GM18502 (cell line): ENCODE data around the gene SPAG4.

ENCODE experiments used
- ATAC-seq: cut with Tn5 transposase; IDR thresholded peaks from one replicate; pipeline ENCODE4 v1.9.1; 2021; ENCODE audit warnings: mild to moderate bottlenecking; ENCODE audit not compliant: unreplicated experiment, poor library complexity

SPAG4 gene

GRCh38 chr20:35651958-35652357 is 36.3 kb downstream of the SPAG4 start:
- no peak for ATAC-seq

GRCh38 chr20:35652641-35653429 is 37.2 kb downstream of the SPAG4 start:
- no peak for ATAC-seq

GRCh38 chr20:35653430-35653734 is 37.8 kb downstream of the SPAG4 start:
- no peak for ATAC-seq

- ATAC-seq: no peak
These were observed 38.3 kb downstream of the SPAG4 start for GRCh38 chr20:35653893-35654292.

GRCh38 chr20:35654415-35654814 is 38.8 kb downstream of the SPAG4 start:
- no peak for ATAC-seq

- ATAC-seq: no peak
These were observed 41.6 kb downstream of the SPAG4 start for GRCh38 chr20:35657271-35657670.

- no peak for ATAC-seq
These were observed 44.7 kb downstream of the SPAG4 start for GRCh38 chr20:35660122-35660937.

GRCh38 chr20:35661053-35661452 is 45.4 kb downstream of the SPAG4 start:
- no peak for ATAC-seq

- no peak for ATAC-seq
These were observed 46.3 kb downstream of the SPAG4 start for GRCh38 chr20:35661908-35662307.

GRCh38 chr20:35662551-35662950 is 46.9 kb downstream of the SPAG4 start:
- no peak for ATAC-seq

GRCh38 chr20:35663516-35664465 is 48.2 kb downstream of the SPAG4 start:
- peak; percentile 31 for ATAC-seq

- peak; percentile 75 for ATAC-seq
These were observed 49.0 kb downstream of the SPAG4 start, which contains the start of the genes CPNE1 and RBM12 for GRCh38 chr20:35664466-35665206. Gene CPNE1 (minus strand): TSS chr20:35664900. CDS start chr20:35632923, 31,977 bp downstream. Gene RBM12 (minus strand): TSS chr20:35664900. CDS start chr20:35655322, 9,578 bp downstream.

GRCh38 chr20:35665949-35666288 is 50.3 kb downstream of the SPAG4 start:
- ATAC-seq: no peak

GRCh38 chr20:35669221-35669620 is 53.6 kb downstream of the SPAG4 start:
- ATAC-seq: no peak

- no peak for ATAC-seq
These were observed 54.1 kb downstream of the SPAG4 start for GRCh38 chr20:35669681-35670080.
